Retinal pigment epithelial cell (primary cell): ENCODE measurements around the gene UPF1.
"Not testable (repeated sequence)": the region's sequence is repeated elsewhere in the genome, so short reads cannot be mapped to it uniquely, and the experiment has no call there.

Experiments
- DNase-seq: peaks from one replicate; pipeline ENCODE4 v3.0.0-alpha.2; 2010; ENCODE audit warnings: low read depth
- H3K4me3 ChIP-seq: 2 replicates; pipeline ENCODE4 v1.5.1; 2011; ENCODE audit warnings: mild to moderate bottlenecking, low read length, control low read depth, moderate library complexity
- TF ChIP-seq, protein P1 (sequence below): conservative IDR thresholded peaks from 2 replicates; pipeline ENCODE4 v1.5.1; 2011; ENCODE audit warnings: low read depth, low read length, control low read depth, inconsistent platforms

Gene UPF1

DNA sequence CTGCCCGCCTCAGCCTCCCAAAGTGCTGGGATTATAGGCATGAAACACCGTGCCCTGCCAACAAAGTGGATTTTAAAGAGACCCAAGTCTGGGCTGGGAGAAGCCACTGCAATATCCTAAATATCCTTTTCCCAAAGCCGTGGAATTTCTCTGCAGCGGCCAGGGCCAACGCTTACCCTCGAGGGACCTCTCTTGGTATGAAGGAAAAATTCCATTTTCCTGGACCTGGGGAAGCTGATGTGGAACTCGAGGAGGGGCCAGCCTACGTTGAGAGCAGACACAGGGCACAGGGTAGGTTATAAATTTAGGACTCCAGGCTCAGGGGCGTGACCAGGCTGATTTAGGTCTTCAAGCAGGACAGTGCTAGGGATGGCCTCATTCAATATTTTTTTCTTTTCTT is 17.7 kb upstream of the UPF1 start:
- H3K4me3 ChIP-seq, result no peak overlapping the region
- TF ChIP-seq, protein P1, sequence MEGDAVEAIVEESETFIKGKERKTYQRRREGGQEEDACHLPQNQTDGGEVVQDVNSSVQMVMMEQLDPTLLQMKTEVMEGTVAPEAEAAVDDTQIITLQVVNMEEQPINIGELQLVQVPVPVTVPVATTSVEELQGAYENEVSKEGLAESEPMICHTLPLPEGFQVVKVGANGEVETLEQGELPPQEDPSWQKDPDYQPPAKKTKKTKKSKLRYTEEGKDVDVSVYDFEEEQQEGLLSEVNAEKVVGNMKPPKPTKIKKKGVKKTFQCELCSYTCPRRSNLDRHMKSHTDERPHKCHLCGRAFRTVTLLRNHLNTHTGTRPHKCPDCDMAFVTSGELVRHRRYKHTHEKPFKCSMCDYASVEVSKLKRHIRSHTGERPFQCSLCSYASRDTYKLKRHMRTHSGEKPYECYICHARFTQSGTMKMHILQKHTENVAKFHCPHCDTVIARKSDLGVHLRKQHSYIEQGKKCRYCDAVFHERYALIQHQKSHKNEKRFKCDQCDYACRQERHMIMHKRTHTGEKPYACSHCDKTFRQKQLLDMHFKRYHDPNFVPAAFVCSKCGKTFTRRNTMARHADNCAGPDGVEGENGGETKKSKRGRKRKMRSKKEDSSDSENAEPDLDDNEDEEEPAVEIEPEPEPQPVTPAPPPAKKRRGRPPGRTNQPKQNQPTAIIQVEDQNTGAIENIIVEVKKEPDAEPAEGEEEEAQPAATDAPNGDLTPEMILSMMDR, result peak; percentile 27
- DNase-seq, result no peak

DNA sequence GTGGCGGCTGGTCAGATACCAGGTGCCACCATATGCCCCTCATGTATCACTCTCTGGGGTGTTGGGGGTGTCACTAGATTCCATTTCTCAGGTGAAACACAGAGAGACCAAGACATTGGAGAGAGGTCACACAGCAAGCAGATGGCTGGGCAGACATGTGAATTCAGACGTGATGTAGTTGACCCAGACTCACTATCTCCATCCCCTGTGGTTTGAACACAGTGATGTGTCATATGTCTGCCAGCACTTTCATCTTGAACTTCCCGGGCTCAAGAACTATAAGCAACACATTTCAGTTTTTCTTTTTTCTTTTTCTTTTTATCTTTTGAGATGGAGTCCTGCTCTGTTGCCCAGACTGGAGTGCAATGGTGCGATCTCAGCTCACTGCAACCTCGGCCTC is 16.1 kb upstream of the UPF1 start:
- DNase-seq, result no peak
- H3K4me3 ChIP-seq, result no peak overlapping the region
- TF ChIP-seq, protein P1, result no peak

DNA sequence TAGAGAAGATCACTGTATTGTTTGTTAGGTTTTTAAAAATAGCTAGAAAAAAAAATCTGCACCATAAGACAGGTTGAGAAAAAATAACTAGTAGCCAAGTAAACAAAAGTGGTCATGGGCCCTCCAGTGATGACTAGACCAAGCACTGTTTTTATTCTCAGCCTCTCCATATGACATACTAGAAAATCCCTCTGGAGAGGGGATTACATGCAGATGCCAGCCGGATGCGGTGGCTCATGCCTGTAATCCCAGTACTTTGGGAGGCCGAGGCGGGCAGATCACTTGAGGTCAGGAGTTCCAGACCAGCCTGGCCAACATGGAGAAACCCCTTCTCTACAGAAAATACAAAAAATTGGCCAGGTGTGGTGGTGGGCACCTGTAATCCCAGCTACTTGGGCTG is 15.1 kb upstream of the UPF1 start:
- DNase-seq, H3K4me3 ChIP-seq: not testable (repeated sequence)

DNA sequence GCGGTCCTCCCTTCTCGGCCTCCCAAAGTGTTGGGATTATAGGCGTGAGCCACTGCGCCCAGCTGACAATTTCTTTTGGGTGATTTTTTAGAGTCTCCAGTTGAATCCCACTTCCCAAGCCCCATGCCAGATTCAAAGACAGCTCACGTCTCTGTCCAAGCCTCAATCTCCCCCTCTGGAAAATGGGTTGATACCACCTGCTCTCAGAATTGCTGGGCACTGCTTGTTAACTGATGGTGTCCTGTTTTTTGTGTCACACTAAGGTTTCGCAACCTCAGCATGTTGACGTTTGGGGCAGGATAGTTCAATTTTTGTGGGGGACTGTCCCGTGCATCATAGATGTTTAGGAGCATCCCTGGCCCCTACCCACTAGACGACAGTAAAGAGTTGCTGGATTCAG is 14.2 kb upstream of the UPF1 start:
- no peak overlapping the region for H3K4me3 ChIP-seq
- DNase-seq, result no peak
- TF ChIP-seq, protein P1, result no peak

DNA sequence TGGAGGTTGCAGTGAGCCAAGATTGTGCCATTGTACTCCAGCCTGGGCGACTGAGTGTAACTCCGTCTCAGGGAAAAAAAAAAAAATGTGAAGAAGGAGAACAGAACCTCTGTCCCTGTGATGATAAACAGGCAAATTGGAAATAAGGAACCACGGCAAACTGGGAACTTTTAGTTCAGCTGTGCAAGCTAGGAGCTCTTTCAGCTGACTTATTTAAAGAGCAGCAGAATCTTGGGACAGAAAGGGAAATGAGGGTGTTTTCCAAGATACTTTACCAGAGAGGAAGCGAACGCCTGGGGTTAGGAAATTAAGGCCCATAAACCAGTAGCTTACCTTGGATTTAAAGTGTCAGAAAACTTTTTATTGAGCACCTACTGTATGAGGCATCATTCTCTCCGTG is 3.0 kb upstream of the UPF1 start:
- no peak for DNase-seq
- H3K4me3 ChIP-seq, result no peak overlapping the region
- TF ChIP-seq, protein P1, result no peak

DNA sequence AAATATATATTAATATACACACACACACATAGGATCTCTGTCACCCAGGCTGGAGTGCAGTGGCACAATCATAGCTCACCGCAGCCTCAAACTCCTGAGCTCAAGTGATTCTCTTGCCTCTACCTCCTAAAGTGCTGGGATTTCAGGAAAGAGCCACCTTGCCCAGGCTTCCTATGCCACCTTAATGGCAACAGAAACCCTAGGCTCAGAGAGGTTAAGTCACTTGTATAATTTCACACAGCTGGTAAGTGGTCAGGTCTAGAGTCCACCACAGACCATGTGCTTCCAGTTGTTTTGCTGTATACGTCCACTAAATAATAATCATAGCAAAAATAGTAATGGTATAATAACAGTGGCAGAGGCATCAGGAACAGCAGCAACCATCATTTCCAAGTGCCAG is 1.3 kb upstream of the UPF1 start:
- H3K4me3 ChIP-seq, result no peak overlapping the region
- TF ChIP-seq, protein P1, result no peak
- DNase-seq, result no peak

DNA sequence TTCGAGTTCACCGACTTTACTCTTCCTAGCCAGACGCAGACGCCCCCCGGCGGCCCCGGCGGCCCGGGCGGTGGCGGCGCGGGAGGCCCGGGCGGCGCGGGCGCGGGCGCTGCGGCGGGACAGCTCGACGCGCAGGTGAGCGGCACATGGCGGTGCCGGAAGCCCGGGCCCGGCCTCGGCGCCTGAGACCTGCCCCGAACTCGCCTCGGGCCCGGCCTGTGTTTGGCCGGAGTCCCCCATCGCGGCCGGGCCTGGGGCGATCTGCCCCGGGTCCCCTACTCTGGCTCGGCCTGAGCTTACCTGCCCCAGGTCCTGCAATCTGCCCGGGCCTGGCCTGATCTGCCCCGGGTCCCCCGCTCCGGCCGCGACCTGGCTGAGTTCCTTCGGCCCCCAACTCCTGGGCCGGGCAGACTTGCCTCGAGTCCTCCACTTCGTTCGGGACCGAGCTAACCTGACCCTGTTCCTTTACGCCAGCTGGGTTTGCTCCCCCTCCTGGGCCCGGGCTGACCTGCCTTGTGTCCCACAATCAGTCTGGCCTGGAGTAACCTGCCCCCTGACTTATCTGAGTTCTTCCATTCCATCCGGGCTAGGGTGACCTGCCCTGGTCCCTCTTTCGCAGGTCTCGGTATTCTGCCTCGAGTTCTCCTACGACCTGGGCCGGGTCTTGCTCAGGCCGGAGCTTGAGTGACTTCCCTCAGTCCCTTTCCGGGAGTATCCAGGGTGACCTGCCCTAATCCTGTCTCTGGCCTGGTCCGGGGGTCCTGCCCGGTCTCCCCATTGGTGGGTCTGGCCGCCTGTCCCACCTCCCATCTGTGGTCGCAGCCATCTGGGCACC is 764 bp downstream of the UPF1 start:
- peak overlapping the region; percentile 82 for H3K4me3 ChIP-seq
- DNase-seq, result no peak
- TF ChIP-seq, protein P1, result peak; percentile 37
